ENCODE data around the gene NEGR1. TPM values are rescaled to one million over a fixed set of nuclear protein-coding genes. Genes with fewer than 3 reads are reported as not detected.

Gene NEGR1
- total and polyA plus RNA-seq, 2 donors (not counting 3 experiments of a cell fraction or from before 2014, with no cell fraction given), result 6.8 to 21.8 TPM

DNA sequence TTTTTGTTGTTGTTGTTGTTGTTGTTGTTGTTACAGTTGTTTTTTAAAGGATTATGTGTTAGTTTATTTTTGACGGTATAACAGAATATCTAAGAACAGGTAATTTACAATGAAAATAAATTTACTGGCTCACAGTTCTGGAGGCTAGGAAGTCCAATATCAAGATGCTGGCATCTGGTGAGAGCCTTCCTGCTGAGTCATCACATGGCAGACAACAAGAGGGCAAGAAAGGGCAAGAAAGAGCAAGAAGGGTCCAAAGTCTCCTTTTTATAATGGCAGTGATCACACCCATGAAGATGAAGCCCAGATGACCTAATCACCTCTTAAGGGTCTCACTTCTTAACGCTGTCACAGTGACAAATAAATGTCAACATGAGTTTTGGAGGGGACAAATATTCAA is 142.1 kb downstream of the NEGR1 start:
- peak; percentile 12 for DNase-seq (ENCODE audit: low read depth, low spot score)
- Histone ChIP-seq H3K27me3 (ENCODE audit: control insufficient read depth in 2 of 2, insufficient read depth in 2 of 2, low read length in 2 of 2) (no peaks in the 10 kb centered on the region), H3K36me3 (ENCODE audit: control insufficient read depth in 2 of 2, extremely low read depth in 1 of 2, insufficient read depth in 2 of 2, low read length in 2 of 2) (no peaks in the 10 kb centered on the region), H3K9ac (replicated peaks; ENCODE audit: extremely low read depth, insufficient read depth, low read length) (no peak overlapping the region), H4K20me1 (replicated peaks; ENCODE audit: control insufficient read depth, extremely low read depth, insufficient read depth, low read length) (no peaks in the 10 kb centered on the region), H3K4me2 (ENCODE audit: insufficient read depth, low read length) (no peak overlapping the region), H3K79me2 (ENCODE audit: control insufficient read depth, insufficient read depth, low read length) (no peaks in the 10 kb centered on the region), H3K4me1 (ENCODE audit: control insufficient read depth, extremely low read depth, insufficient read depth, low read length) (peaks cover 4% of the 10 kb centered on the region), H3K4me3 (replicated peaks in 1 of 3; ENCODE audit: insufficient read depth in 1 of 3, low read depth in 1 of 3, low read length in 3 of 3) (no peak overlapping the region), H3K9me3 (replicated peaks; ENCODE audit: control insufficient read depth, insufficient read depth, low read length) (no peaks in the 10 kb centered on the region), H3K27ac (ENCODE audit: insufficient read depth, low read depth, low read length) (no peak overlapping the region), H2AFZ (ENCODE audit: low read depth, low read length) (no peak overlapping the region), H3K9me1 (replicated peaks; ENCODE audit: control insufficient read depth, extremely low read depth, insufficient read depth, low read length) (no peaks in the 10 kb centered on the region)
- no TSS peak for BruUV-seq (replicated peaks)
- ChIA-PET POLR2A (no interaction called here), CTCF (no interaction called here)
- dilution Hi-C loops (cut with MboI; ENCODE audit: extremely low pct_ligation_motif_present, low sequenced_read_pairs) (no loop called here), intact Hi-C loops (cut with micrococcal nuclease) (no loop called here)
- FAIRE-seq, result peak; percentile 74
- TF ChIP-seq POLR2AphosphoS5 (IDR thresholded peaks at IDR 0.05; ENCODE audit: insufficient read depth, low read depth, low read length) (no peak), MAX (IDR thresholded peaks at IDR 0.05; ENCODE audit: insufficient read depth, insufficient read length) (no peak), MYC (IDR thresholded peaks at IDR 0.05; ENCODE audit: low read depth, low read length) (no peak), GATA2 (IDR thresholded peaks at IDR 0.05; ENCODE audit: insufficient read depth, insufficient read length, low read depth, low read length) (peak; percentile 30), JUN (IDR thresholded peaks at IDR 0.05; ENCODE audit: borderline replicate concordance, insufficient read depth, insufficient read length, low read depth) (no peak), FOS (IDR thresholded peaks at IDR 0.05; ENCODE audit: borderline replicate concordance, insufficient read depth, low read length) (peak; percentile 38), POLR2A (IDR thresholded peaks at IDR 0.05; ENCODE audit: low read depth, low read length) (no peak)

DNA sequence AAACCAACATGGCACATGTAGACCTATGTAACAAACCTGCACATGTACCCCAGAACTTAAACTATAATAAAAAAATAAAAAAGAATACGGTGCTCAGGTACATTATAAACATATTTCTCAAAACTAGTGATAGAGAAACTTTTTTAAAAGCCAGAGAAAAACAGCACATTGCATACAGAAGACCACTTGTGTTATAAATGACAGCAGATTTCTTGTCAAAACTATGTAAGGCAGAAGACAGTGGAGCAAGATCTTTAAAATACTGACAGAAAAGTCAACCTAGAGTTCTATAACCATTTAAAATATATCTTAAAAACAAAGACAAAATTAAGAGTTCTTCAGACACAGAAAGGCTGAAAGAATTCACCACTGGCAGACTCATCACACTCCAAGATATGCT is 144.7 kb downstream of the NEGR1 start:
- H3K4me3 ChIP-seq (replicated peaks in 1 of 3; ENCODE audit: insufficient read depth in 1 of 3, low read depth in 1 of 3, low read length in 3 of 3), result no peak overlapping the region
- BruUV-seq (replicated peaks), result no TSS peak
- ChIA-PET CTCF (no interaction called here), POLR2A (no interaction called here)
- H2AFZ ChIP-seq (ENCODE audit: low read depth, low read length), result no peak overlapping the region
- H3K79me2 ChIP-seq (ENCODE audit: control insufficient read depth, insufficient read depth, low read length), result no peaks in the 10 kb centered on the region
- H4K20me1 ChIP-seq (replicated peaks; ENCODE audit: control insufficient read depth, extremely low read depth, insufficient read depth, low read length), result no peaks in the 10 kb centered on the region
- intact Hi-C loops (cut with micrococcal nuclease), result no loop called here
- no peak overlapping the region for H3K9ac ChIP-seq (replicated peaks; ENCODE audit: extremely low read depth, insufficient read depth, low read length)
- H3K4me1 ChIP-seq (ENCODE audit: control insufficient read depth, extremely low read depth, insufficient read depth, low read length), result peaks cover 4% of the 10 kb centered on the region
- H3K4me2 ChIP-seq (ENCODE audit: insufficient read depth, low read length), result no peak overlapping the region
- DNase-seq (ENCODE audit: low read depth, low spot score) (no peak), FAIRE-seq (no peak)
- H3K36me3 ChIP-seq (ENCODE audit: control insufficient read depth in 2 of 2, extremely low read depth in 1 of 2, insufficient read depth in 2 of 2, low read length in 2 of 2), result no peaks in the 10 kb centered on the region
- no peak for TF ChIP-seq EZH2 (IDR thresholded peaks at IDR 0.05; ENCODE audit: borderline replicate concordance, low read depth, low read length, severe bottlenecking)
- TF ChIP-seq, protein P1, sequence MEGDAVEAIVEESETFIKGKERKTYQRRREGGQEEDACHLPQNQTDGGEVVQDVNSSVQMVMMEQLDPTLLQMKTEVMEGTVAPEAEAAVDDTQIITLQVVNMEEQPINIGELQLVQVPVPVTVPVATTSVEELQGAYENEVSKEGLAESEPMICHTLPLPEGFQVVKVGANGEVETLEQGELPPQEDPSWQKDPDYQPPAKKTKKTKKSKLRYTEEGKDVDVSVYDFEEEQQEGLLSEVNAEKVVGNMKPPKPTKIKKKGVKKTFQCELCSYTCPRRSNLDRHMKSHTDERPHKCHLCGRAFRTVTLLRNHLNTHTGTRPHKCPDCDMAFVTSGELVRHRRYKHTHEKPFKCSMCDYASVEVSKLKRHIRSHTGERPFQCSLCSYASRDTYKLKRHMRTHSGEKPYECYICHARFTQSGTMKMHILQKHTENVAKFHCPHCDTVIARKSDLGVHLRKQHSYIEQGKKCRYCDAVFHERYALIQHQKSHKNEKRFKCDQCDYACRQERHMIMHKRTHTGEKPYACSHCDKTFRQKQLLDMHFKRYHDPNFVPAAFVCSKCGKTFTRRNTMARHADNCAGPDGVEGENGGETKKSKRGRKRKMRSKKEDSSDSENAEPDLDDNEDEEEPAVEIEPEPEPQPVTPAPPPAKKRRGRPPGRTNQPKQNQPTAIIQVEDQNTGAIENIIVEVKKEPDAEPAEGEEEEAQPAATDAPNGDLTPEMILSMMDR (IDR thresholded peaks at IDR 0.05; ENCODE audit: extremely low read depth in 1 of 2, insufficient read depth in 1 of 2, low read depth in 1 of 2, low read length in 2 of 2), result no peak
- no peak for TF ChIP-seq POLR2AphosphoS5 (IDR thresholded peaks at IDR 0.05; ENCODE audit: insufficient read depth, low read depth, low read length)
- TF ChIP-seq FOS (IDR thresholded peaks at IDR 0.05; ENCODE audit: borderline replicate concordance, insufficient read depth, low read length), result no peak
- H3K27ac ChIP-seq (ENCODE audit: insufficient read depth, low read depth, low read length), result no peak overlapping the region
- H3K9me3 ChIP-seq (replicated peaks; ENCODE audit: control insufficient read depth, insufficient read depth, low read length), result no peaks in the 10 kb centered on the region
- dilution Hi-C loops (cut with MboI; ENCODE audit: extremely low pct_ligation_motif_present, low sequenced_read_pairs), result no loop called here
- H3K9me1 ChIP-seq (replicated peaks; ENCODE audit: control insufficient read depth, extremely low read depth, insufficient read depth, low read length), result no peaks in the 10 kb centered on the region
- no peaks in the 10 kb centered on the region for H3K27me3 ChIP-seq (ENCODE audit: control insufficient read depth in 2 of 2, insufficient read depth in 2 of 2, low read length in 2 of 2)
